Stimulated activated CD8-positive, alpha-beta memory T cell treated with anti-CD3 and anti-CD28 coated beads, Interleukin-15, amount 100 ng/mL, for 4 hours (primary cell): ENCODE measurements around the gene DESI1.
"Not testable (repeated sequence)": the region's sequence is repeated elsewhere in the genome, so short reads cannot be mapped to it uniquely, and the experiment has no call there.

Source experiments
- DNase-seq, 2 donors: peaks; one replicate each; pipeline ENCODE4 v3.0.0-alpha.2; 2020; ENCODE audit warnings: low read depth in 2 of 2

DESI1 gene

GRCh38 chr22:41620589-41621098, at the start of gene DESI1:
Gene DESI1 (minus strand): TSS chr22:41621043. CDS start chr22:41620839, 204 bp downstream.
- no peak for DNase-seq

GRCh38 chr22:41668971-41669911, 48.4 kb upstream of the DESI1 start:
- DNase-seq: no peak

- no peak for DNase-seq
Measured at GRCh38 chr22:41664951-41665350, 44.1 kb upstream of the DESI1 start.

- no peak for DNase-seq
Measured at GRCh38 chr22:41664490-41664889, 43.6 kb upstream of the DESI1 start.

GRCh38 chr22:41663594-41663993, 42.8 kb upstream of the DESI1 start:
- not testable (repeated sequence) for DNase-seq

GRCh38 chr22:41661713-41662112, 40.9 kb upstream of the DESI1 start:
- DNase-seq: no peak

- DNase-seq: no peak
Measured at GRCh38 chr22:41661088-41661487, 40.2 kb upstream of the DESI1 start.

GRCh38 chr22:41660416-41660815, 39.6 kb upstream of the DESI1 start:
- DNase-seq: no peak

- no peak for DNase-seq
Measured at GRCh38 chr22:41659941-41660340, 39.1 kb upstream of the DESI1 start.

GRCh38 chr22:41658869-41659268, 38.0 kb upstream of the DESI1 start:
- DNase-seq: no peak

- no peak for DNase-seq
Measured at GRCh38 chr22:41657709-41658108, 36.9 kb upstream of the DESI1 start.

- DNase-seq: no peak
Measured at GRCh38 chr22:41656556-41656955, 35.7 kb upstream of the DESI1 start.

- DNase-seq: no peak
Measured at GRCh38 chr22:41654322-41654721, 33.5 kb upstream of the DESI1 start.

GRCh38 chr22:41650821-41651220, 30.0 kb upstream of the DESI1 start:
- no peak for DNase-seq

- DNase-seq: no peak
Measured at GRCh38 chr22:41650229-41650628, 29.4 kb upstream of the DESI1 start.

- no peak for DNase-seq
Measured at GRCh38 chr22:41648432-41648831, 27.6 kb upstream of the DESI1 start.

- DNase-seq: no peak
Measured at GRCh38 chr22:41647771-41648170, 26.9 kb upstream of the DESI1 start.

- no peak for DNase-seq
Measured at GRCh38 chr22:41642331-41643110, 21.7 kb upstream of the DESI1 start.

GRCh38 chr22:41641854-41642253, 21.0 kb upstream of the DESI1 start:
- DNase-seq: no peak

- no peak for DNase-seq
Measured at GRCh38 chr22:41638748-41639147, 17.9 kb upstream of the DESI1 start.

- no peak for DNase-seq
Measured at GRCh38 chr22:41638124-41638523, 17.3 kb upstream of the DESI1 start.

- not testable (repeated sequence) for DNase-seq
Measured at GRCh38 chr22:41637623-41638022, 16.8 kb upstream of the DESI1 start.

GRCh38 chr22:41636467-41636866, 15.6 kb upstream of the DESI1 start:
- no peak for DNase-seq
